GM10248 (cell line): ENCODE results near the gene HDAC9.
"Not testable (repeated sequence)": the region's sequence is repeated elsewhere in the genome, so short reads cannot be mapped to it uniquely, and the experiment has no call there.

Source experiments
- CTCF ChIA-PET: fragments of 300-600 bp; sonication (Branson Sonifier 250); formaldehyde crosslinking; extraction: SDS; loops from one replicate; lab custom pipeline; 2021; ENCODE audit warnings: antibody characterized with exemption; lab: Yijun Ruan, JAX
- POLR2A ChIA-PET: fragments of 350-650 bp; sonication (Branson Sonifier 250); formaldehyde crosslinking; extraction: SDS; loops from one replicate; lab custom pipeline; 2020; ENCODE audit warnings: antibody characterized with exemption; lab: Yijun Ruan, JAX
- DNase-seq: peaks from one replicate; pipeline ENCODE4 v3.0.0; 2012; ENCODE audit errors: extremely low spot score
- TF ChIP-seq, protein P1 (sequence below): IDR thresholded peaks from 2 replicates; pipeline ENCODE4 v1.5.1; 2012; ENCODE audit warnings: mild to moderate bottlenecking, low read depth; ENCODE audit errors: extremely low read depth, missing control alignments, control extremely low read depth

The HDAC9 gene

GRCh38 chr7:18708204-18708603 is 212.7 kb downstream of the HDAC9 start:
- ChIA-PET POLR2A (no interaction called here), CTCF (no interaction called here)
- TF ChIP-seq, protein P1, sequence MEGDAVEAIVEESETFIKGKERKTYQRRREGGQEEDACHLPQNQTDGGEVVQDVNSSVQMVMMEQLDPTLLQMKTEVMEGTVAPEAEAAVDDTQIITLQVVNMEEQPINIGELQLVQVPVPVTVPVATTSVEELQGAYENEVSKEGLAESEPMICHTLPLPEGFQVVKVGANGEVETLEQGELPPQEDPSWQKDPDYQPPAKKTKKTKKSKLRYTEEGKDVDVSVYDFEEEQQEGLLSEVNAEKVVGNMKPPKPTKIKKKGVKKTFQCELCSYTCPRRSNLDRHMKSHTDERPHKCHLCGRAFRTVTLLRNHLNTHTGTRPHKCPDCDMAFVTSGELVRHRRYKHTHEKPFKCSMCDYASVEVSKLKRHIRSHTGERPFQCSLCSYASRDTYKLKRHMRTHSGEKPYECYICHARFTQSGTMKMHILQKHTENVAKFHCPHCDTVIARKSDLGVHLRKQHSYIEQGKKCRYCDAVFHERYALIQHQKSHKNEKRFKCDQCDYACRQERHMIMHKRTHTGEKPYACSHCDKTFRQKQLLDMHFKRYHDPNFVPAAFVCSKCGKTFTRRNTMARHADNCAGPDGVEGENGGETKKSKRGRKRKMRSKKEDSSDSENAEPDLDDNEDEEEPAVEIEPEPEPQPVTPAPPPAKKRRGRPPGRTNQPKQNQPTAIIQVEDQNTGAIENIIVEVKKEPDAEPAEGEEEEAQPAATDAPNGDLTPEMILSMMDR = no peak
- no peak for DNase-seq

DNA sequence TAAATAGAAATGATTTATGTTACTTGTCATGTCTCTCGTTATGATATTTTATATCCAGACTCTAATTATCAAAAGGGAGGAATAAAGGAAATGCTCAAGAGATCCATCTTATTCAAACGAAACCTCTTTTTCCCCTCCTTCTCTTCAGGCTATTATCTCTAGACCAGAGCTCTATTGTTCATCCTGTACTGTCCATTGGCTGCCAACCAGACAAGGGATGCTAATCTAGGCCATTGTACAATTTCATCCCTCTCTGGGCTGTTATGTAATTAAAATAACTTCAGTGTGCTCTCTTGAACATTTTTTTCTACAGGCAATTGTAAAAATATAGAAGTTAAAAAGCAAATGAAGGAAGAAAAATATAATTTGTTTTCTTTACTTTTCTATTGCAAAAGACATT is 220.4 kb downstream of the HDAC9 start:
- ChIA-PET POLR2A (no interaction called here), CTCF (no interaction called here)
- DNase-seq = no peak
- TF ChIP-seq, protein P1 = no peak

DNA sequence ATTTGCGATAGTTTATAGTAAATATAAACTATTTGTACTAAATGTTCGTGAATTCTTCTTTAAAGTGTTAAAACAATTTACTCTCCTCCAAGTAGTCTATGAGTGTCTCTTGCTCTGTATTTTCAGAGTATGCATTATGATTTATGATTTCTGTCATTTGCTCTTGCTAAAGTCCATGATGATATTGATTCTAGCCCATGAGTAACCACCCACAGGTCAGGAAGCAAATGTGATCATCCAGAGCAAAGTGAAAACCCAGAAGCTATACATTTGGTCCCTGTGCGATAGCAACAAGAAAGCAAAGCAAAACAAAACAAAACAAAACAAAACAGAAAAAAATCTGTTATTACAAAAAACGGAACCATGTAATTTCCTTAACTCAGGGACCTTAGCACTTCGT is 225.9 kb downstream of the HDAC9 start:
- TF ChIP-seq, protein P1 = no peak
- ChIA-PET CTCF (no interaction called here), POLR2A (no interaction called here)
- no peak for DNase-seq

DNA sequence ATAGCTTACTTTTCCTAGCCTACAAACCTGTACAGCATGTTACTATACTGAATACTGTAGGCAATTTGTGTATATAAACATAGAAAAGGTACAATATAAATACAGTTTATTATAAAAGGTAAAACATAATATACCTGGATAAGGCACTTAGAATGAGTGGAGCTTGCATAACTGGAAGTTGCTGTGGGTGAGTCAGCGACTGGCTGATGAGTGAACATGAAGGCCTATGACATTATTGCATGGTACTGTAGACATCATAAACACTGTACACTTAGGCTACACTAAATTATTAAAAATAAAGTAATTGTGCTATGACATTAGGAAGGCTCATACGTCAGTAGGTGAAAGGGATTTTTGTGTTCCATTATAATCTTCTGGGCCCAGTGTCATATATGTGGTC is 228.8 kb downstream of the HDAC9 start:
- ChIA-PET POLR2A (no interaction called here), CTCF (no interaction called here)
- no peak for DNase-seq
- TF ChIP-seq, protein P1 = no peak

DNA sequence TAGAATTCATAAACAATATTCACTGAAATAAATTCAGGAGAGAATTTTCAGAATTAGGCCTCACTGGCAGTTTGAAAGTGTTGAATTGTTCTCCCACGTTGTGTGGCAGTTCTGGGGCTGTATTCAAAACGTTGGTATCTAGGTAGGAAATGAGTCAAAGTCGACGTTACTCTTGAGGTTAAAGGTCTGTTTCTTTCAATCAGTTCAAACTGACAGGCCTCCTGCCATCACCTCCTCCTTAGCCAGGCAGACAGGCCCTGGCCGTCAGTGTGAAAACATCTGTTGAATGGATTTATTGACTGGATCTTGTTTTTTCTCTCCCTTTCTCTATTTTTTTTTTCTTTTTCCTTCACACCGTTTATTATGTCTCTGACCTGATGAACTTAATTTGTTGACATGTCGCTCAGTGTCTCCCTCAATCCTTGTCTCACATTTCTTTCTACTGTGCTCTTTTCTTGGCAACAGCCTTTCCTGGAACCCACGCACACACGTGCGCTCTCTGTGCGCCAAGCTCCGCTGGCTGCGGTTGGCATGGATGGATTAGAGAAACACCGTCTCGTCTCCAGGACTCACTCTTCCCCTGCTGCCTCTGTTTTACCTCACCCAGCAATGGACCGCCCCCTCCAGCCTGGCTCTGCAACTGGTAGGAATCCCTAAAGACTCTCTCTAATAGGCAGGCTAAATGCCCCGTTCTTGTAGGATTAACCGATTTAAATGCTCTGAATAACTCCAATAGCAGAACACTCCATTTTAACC is 231.7 kb downstream of the HDAC9 start:
- DNase-seq = no peak
- CTCF ChIA-PET = no interaction called here
- TF ChIP-seq, protein P1 = no peak
- POLR2A ChIA-PET = no interaction called here

- POLR2A ChIA-PET, DNase-seq: not testable (repeated sequence)
- CTCF ChIA-PET = interaction anchor here (1.5 kb wide), 1 partner anchor 9 kb away, joined by 3 read pairs; no protein-coding TSS in a partner anchor
Observed at GRCh38 chr7:18736012-18736411, 240.5 kb downstream of the HDAC9 start.

DNA sequence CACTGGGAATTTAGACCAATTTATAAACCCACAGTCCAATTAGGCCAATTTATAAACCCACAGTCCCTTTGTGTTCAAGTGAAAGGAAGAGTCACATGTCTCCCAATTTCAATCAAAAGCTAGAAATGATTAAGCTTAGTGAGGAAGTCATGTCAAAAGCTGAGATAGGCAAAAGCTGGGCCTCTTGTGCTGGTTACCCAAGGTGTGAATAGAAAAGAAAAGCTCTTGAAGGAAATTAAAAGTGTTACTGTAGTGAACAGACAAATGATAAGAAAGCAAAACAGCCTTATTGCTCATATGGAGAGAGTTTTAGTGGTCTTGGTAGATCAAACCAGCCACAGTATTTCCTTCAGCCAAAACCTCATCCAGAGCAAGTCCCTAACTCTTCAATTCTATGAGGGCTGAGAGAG is 245.0 kb downstream of the HDAC9 start:
- TF ChIP-seq, protein P1 = no peak
- POLR2A ChIA-PET = no interaction called here

More for the DNA sequence above, 245.0 kb downstream of the HDAC9 start:
- CTCF ChIA-PET = interaction anchor here (1.0 kb wide), 1 partner anchor 41 kb away, joined by 3 read pairs; no protein-coding TSS in a partner anchor
- no peak for DNase-seq
